ENCODE results near the gene SMARCC2. TPM values are rescaled to one million over a fixed set of nuclear protein-coding genes. Genes with fewer than 3 reads are reported as not detected.

Gene SMARCC2
- total and polyA plus RNA-seq, 2 donors (not counting 1 experiment from before 2014, with no cell fraction given) = 60.2 to 70.8 TPM

GRCh38 chr12:56236091-56236490, 46.8 kb upstream of the SMARCC2 start:
- no peaks in the 10 kb centered on the region for H3K27me3 ChIP-seq (ENCODE audit: control insufficient read depth, insufficient read depth, low read length)
- no peak overlapping the region for H3K4me3 ChIP-seq (replicated peaks in 1 of 4; ENCODE audit: control extremely low read depth in 1 of 4, insufficient read depth in 1 of 4, low read depth in 3 of 4, low read length in 4 of 4)
- no peak overlapping the region for H3K4me2 ChIP-seq (ENCODE audit: extremely low read depth, insufficient read depth, low read length)
- H3K9ac ChIP-seq (ENCODE audit: insufficient read depth, low read length) = no peak overlapping the region
- TF ChIP-seq CTCF (conservative IDR thresholded peaks at IDR 0.05 in 1 of 2, IDR thresholded peaks at IDR 0.05 in 1 of 2; ENCODE audit: low read depth in 1 of 2, low read length in 2 of 2) (no peak), EZH2 (IDR thresholded peaks at IDR 0.05; ENCODE audit: low read length, missing control alignments) (no peak)
- H3K4me1 ChIP-seq (ENCODE audit: control insufficient read depth, extremely low read depth, insufficient read depth, low read length) = no peaks in the 10 kb centered on the region
- no peak for DNase-seq (ENCODE audit: low read depth in 2 of 2)
- H3K9me3 ChIP-seq (ENCODE audit: control insufficient read depth, insufficient read depth, low read depth, low read length) = no peaks in the 10 kb centered on the region
- no peak overlapping the region for H3K27ac ChIP-seq (ENCODE audit: insufficient read depth, low read length)
- H4K20me1 ChIP-seq (ENCODE audit: control insufficient read depth, extremely low read depth, insufficient read depth, low read length) = no peaks in the 10 kb centered on the region
- H3K79me2 ChIP-seq (ENCODE audit: control insufficient read depth, insufficient read depth, low read length) = no peaks in the 10 kb centered on the region
- H3K36me3 ChIP-seq (ENCODE audit: control insufficient read depth, insufficient read depth, low read length) = peaks cover 8% of the 10 kb centered on the region
- no peak overlapping the region for H2AFZ ChIP-seq (ENCODE audit: low read length)

GRCh38 chr12:56234746-56235436, 45.6 kb upstream of the SMARCC2 start:
- Histone ChIP-seq H3K27ac (ENCODE audit: insufficient read depth, low read length) (no peak overlapping the region), H2AFZ (ENCODE audit: low read length) (no peak overlapping the region), H3K4me1 (ENCODE audit: control insufficient read depth, extremely low read depth, insufficient read depth, low read length) (no peaks in the 10 kb centered on the region), H4K20me1 (ENCODE audit: control insufficient read depth, extremely low read depth, insufficient read depth, low read length) (no peaks in the 10 kb centered on the region), H3K4me2 (ENCODE audit: extremely low read depth, insufficient read depth, low read length) (no peak overlapping the region), H3K27me3 (ENCODE audit: control insufficient read depth, insufficient read depth, low read length) (no peaks in the 10 kb centered on the region), H3K4me3 (replicated peaks in 1 of 4; ENCODE audit: control extremely low read depth in 1 of 4, insufficient read depth in 1 of 4, low read depth in 3 of 4, low read length in 4 of 4) (no peak overlapping the region), H3K36me3 (ENCODE audit: control insufficient read depth, insufficient read depth, low read length) (peaks cover 4% of the 10 kb centered on the region), H3K79me2 (ENCODE audit: control insufficient read depth, insufficient read depth, low read length) (no peaks in the 10 kb centered on the region), H3K9me3 (ENCODE audit: control insufficient read depth, insufficient read depth, low read depth, low read length) (no peaks in the 10 kb centered on the region), H3K9ac (ENCODE audit: insufficient read depth, low read length) (no peak overlapping the region)
- DNase-seq (ENCODE audit: low read depth in 2 of 2) = no peak
- TF ChIP-seq CTCF (conservative IDR thresholded peaks at IDR 0.05 in 1 of 2, IDR thresholded peaks at IDR 0.05 in 1 of 2; ENCODE audit: low read depth in 1 of 2, low read length in 2 of 2) (no peak), EZH2 (IDR thresholded peaks at IDR 0.05; ENCODE audit: low read length, missing control alignments) (no peak)

GRCh38 chr12:56231184-56231582, 41.9 kb upstream of the SMARCC2 start:
- H3K27ac ChIP-seq (ENCODE audit: insufficient read depth, low read length) = no peak overlapping the region
- DNase-seq (ENCODE audit: low read depth in 2 of 2) = no peak
- no peaks in the 10 kb centered on the region for H3K27me3 ChIP-seq (ENCODE audit: control insufficient read depth, insufficient read depth, low read length)
- no peak overlapping the region for H2AFZ ChIP-seq (ENCODE audit: low read length)
- no peaks in the 10 kb centered on the region for H4K20me1 ChIP-seq (ENCODE audit: control insufficient read depth, extremely low read depth, insufficient read depth, low read length)
- no peak overlapping the region for H3K4me2 ChIP-seq (ENCODE audit: extremely low read depth, insufficient read depth, low read length)
- H3K9me3 ChIP-seq (ENCODE audit: control insufficient read depth, insufficient read depth, low read depth, low read length) = no peaks in the 10 kb centered on the region
- H3K9ac ChIP-seq (ENCODE audit: insufficient read depth, low read length) = no peak overlapping the region
- no peak for TF ChIP-seq CTCF (conservative IDR thresholded peaks at IDR 0.05 in 1 of 2, IDR thresholded peaks at IDR 0.05 in 1 of 2; ENCODE audit: low read depth in 1 of 2, low read length in 2 of 2)
- no peak for TF ChIP-seq EZH2 (IDR thresholded peaks at IDR 0.05; ENCODE audit: low read length, missing control alignments)
- no peaks in the 10 kb centered on the region for H3K79me2 ChIP-seq (ENCODE audit: control insufficient read depth, insufficient read depth, low read length)
- no peak overlapping the region for H3K4me3 ChIP-seq (replicated peaks in 1 of 4; ENCODE audit: control extremely low read depth in 1 of 4, insufficient read depth in 1 of 4, low read depth in 3 of 4, low read length in 4 of 4)
- H3K36me3 ChIP-seq (ENCODE audit: control insufficient read depth, insufficient read depth, low read length) = peaks cover 1% of the 10 kb centered on the region
- H3K4me1 ChIP-seq (ENCODE audit: control insufficient read depth, extremely low read depth, insufficient read depth, low read length) = no peaks in the 10 kb centered on the region

Measured in fibroblast of lung (primary cell).